ENCODE results near the gene DGLUCY.

DNA sequence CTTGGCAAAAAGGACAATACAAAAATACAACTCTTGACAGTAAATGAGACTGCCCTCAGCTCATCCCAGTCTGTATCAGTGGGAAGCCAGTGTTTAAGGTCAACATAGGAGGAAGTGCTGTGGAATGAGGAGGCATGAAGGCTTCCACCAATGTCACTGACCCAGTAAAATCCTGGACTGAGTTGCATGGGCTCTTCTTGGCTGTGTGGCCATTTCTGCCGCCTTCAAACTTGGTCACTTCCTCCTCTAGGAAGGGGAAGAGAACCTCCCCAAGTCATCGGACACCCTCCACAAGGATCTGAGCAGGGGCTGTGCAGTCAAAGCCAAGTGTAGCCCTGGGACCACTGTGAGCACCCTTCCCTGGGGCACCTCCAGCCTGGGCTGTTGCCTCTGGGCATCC, 118.7 kb downstream of the DGLUCY start:
- TF ChIP-seq, protein P1, sequence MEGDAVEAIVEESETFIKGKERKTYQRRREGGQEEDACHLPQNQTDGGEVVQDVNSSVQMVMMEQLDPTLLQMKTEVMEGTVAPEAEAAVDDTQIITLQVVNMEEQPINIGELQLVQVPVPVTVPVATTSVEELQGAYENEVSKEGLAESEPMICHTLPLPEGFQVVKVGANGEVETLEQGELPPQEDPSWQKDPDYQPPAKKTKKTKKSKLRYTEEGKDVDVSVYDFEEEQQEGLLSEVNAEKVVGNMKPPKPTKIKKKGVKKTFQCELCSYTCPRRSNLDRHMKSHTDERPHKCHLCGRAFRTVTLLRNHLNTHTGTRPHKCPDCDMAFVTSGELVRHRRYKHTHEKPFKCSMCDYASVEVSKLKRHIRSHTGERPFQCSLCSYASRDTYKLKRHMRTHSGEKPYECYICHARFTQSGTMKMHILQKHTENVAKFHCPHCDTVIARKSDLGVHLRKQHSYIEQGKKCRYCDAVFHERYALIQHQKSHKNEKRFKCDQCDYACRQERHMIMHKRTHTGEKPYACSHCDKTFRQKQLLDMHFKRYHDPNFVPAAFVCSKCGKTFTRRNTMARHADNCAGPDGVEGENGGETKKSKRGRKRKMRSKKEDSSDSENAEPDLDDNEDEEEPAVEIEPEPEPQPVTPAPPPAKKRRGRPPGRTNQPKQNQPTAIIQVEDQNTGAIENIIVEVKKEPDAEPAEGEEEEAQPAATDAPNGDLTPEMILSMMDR (IDR thresholded peaks at IDR 0.05), result no peak
- no peak for TF ChIP-seq POLR2A (IDR thresholded peaks at IDR 0.05)
- no peak for TF ChIP-seq POLR2AphosphoS5 (IDR thresholded peaks at IDR 0.05)

Measured in prostate gland (tissue), 2 donors.